Vagina (tissue), 2 donors: ENCODE data around the gene RAD52.

Experiments used
- POLR2A ChIP-seq, 2 donors: fragments of 450-650 bp; IDR thresholded peaks; one replicate each; pipeline ENCODE4 v1.6.1; 2017; ENCODE audit warnings: antibody characterized with exemption in 2 of 2, mild to moderate bottlenecking in 2 of 2, moderate library complexity in 2 of 2
- POLR2AphosphoS5 ChIP-seq, 2 donors: sonication (generic); formaldehyde crosslinking; IDR thresholded peaks; one replicate each; pipeline ENCODE4 v1.9.0; 2017; ENCODE audit warnings: antibody characterized with exemption in 2 of 2, mild to moderate bottlenecking in 2 of 2, low read depth in 1 of 2; ENCODE audit not compliant: insufficient read depth in 1 of 2
- TF ChIP-seq, protein P1 (sequence below), 3 experiments: fragments of 450-650 bp in 2 of 3; fragments of 200-600 bp in 1 of 3; sonication (generic) in 1 of 3; IDR thresholded peaks; one replicate each; pipeline ENCODE4 v1.5.1; 2017 to 2019; ENCODE audit warnings: antibody characterized with exemption in 3 of 3, mild to moderate bottlenecking in 2 of 3, moderate library complexity in 2 of 3

DNA sequence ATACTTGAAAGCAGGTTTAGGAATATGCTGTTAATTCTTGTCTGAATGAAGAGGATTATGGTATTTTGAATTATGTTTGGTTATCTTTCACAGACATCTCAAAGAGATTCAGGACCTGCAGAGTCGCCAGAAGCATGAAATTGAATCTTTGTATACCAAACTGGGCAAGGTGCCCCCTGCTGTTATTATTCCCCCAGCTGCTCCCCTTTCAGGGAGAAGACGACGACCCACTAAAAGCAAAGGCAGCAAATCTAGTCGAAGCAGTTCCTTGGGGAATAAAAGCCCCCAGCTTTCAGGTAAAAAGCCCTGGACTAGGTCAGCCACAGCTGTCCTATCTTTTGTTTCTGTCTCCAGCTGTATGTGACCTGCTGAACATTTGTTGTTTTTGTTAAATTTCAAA is 52.1 kb downstream of the RAD52 start:
- TF ChIP-seq, protein P1, sequence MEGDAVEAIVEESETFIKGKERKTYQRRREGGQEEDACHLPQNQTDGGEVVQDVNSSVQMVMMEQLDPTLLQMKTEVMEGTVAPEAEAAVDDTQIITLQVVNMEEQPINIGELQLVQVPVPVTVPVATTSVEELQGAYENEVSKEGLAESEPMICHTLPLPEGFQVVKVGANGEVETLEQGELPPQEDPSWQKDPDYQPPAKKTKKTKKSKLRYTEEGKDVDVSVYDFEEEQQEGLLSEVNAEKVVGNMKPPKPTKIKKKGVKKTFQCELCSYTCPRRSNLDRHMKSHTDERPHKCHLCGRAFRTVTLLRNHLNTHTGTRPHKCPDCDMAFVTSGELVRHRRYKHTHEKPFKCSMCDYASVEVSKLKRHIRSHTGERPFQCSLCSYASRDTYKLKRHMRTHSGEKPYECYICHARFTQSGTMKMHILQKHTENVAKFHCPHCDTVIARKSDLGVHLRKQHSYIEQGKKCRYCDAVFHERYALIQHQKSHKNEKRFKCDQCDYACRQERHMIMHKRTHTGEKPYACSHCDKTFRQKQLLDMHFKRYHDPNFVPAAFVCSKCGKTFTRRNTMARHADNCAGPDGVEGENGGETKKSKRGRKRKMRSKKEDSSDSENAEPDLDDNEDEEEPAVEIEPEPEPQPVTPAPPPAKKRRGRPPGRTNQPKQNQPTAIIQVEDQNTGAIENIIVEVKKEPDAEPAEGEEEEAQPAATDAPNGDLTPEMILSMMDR (IDR thresholded peaks at IDR 0.05) = no peak
- TF ChIP-seq POLR2A (IDR thresholded peaks at IDR 0.05) (no peak), POLR2AphosphoS5 (IDR thresholded peaks at IDR 0.05; ENCODE audit: insufficient read depth in 1 of 2, low read depth in 1 of 2) (no peak)
